Mammary epithelial cell (primary cell): ENCODE measurements around the gene LPCAT1.

ENCODE experiments used
- CTCF ChIP-seq, 2 donors: IDR thresholded peaks in 1 of 2; conservative IDR thresholded peaks in 1 of 2; 2 replicates each; pipeline ENCODE4 v1.5.1; 2011 to 2012; ENCODE audit warnings: inconsistent platforms in 2 of 2, low read length in 2 of 2, mild to moderate bottlenecking in 2 of 2, control low read depth in 1 of 2, low read depth in 1 of 2; ENCODE audit not compliant: insufficient read depth in 1 of 2; ENCODE audit errors: extremely low read depth in 1 of 2
- EZH2 ChIP-seq: IDR thresholded peaks from 2 replicates; pipeline ENCODE4 v1.6.1; 2012; ENCODE audit warnings: low read length, inconsistent platforms, borderline replicate concordance

GRCh38 chr5:1461396-1461795, 62.4 kb downstream of the LPCAT1 start:
- no peak for TF ChIP-seq CTCF (conservative IDR thresholded peaks at IDR 0.05 in 1 of 2, IDR thresholded peaks at IDR 0.05 in 1 of 2; ENCODE audit: extremely low read depth in 1 of 2, insufficient read depth in 1 of 2, low read depth in 1 of 2, low read length in 2 of 2)
- TF ChIP-seq EZH2, result no peak
